Heart right ventricle (tissue), 16 donors: Measurements from ENCODE around the gene LARP4B. TPM values are rescaled to one million over a fixed set of nuclear protein-coding genes. Genes with fewer than 3 reads are reported as not detected.

Experiments
- ATAC-seq, 8 donors: fragments of 200-7000 bp; cut with Tn5 transposase; one replicate each; pipeline ENCODE4 v1.9.1; 2020; ENCODE audit warnings: mild to moderate bottlenecking in 8 of 8, moderate library complexity in 8 of 8, moderate number of reproducible peaks in 1 of 8
- DNase-seq, 2 donors: peaks; one replicate each; pipeline ENCODE4 v3.0.0-alpha.2; 2020
- H3K27ac ChIP-seq, 10 donors: fragments of 200-600 bp; sonication (generic) in 2 of 10; one replicate each; pipeline versions ENCODE4 v1.5.0 to v1.8.0; 2020 to 2022; ENCODE audit warnings: mild to moderate bottlenecking in 3 of 10
- H3K27me3 ChIP-seq, 7 donors: fragments of 200-600 bp; one replicate each; pipeline ENCODE4 v1.8.0; 2021 to 2022; ENCODE audit warnings: mild to moderate bottlenecking in 2 of 7
- H3K36me3 ChIP-seq, 9 donors: fragments of 200-600 bp; sonication (generic) in 1 of 9; one replicate each; pipeline versions ENCODE4 v1.5.0 to v1.8.0; 2020 to 2022; ENCODE audit warnings: mild to moderate bottlenecking in 2 of 9
- H3K4me1 ChIP-seq, 9 donors: fragments of 200-600 bp; sonication (generic) in 1 of 9; one replicate each; pipeline versions ENCODE4 v1.5.0 to v1.8.0; 2020 to 2022; ENCODE audit warnings: mild to moderate bottlenecking in 4 of 9
- H3K4me3 ChIP-seq, 10 donors: fragments of 200-600 bp; sonication (generic) in 2 of 10; one replicate each; pipeline versions ENCODE4 v1.5.0 to v1.8.0; 2020 to 2022; ENCODE audit warnings: mild to moderate bottlenecking in 7 of 10, moderate library complexity in 2 of 10
- H3K9me3 ChIP-seq, 11 donors: fragments of 200-600 bp in 10 of 11; sonication (generic) in 2 of 11; one replicate each; pipeline versions ENCODE4 v1.5.0 to v1.8.0; 2013 to 2022; ENCODE audit warnings: mild to moderate bottlenecking in 2 of 11, control low read depth in 1 of 11, moderate library complexity in 1 of 11
- CTCF ChIP-seq, 9 donors: fragments of 200-600 bp; sonication (generic) in 2 of 9; IDR thresholded peaks; one replicate each; pipeline versions ENCODE4 v1.5.0 to v1.8.0; 2021 to 2022; ENCODE audit warnings: antibody characterized with exemption in 9 of 9, mild to moderate bottlenecking in 5 of 9, moderate library complexity in 1 of 9
- WGBS, 2 donors: extraction: QIAGEN DNeasy Blood & Tissue Kit; methylation state at CpG; one replicate each; pipeline ENCODE4 v1.1.7; 2013; ENCODE audit warnings: inconsistent platforms in 1 of 2; 5-methylcytosine and 5-hydroxymethylcytosine counted together
- intact Hi-C, 10 donors: fragments of 100-400 bp; cut with DNase I; formaldehyde crosslinking; loops; one replicate each; pipeline versions ENCODE4 v1.11.1 to v1.14.2; 2022
- polyA plus RNA-seq, 2 donors: library from polyadenylated mRNA; stranded (reverse); fragments of 200-250 nt; gene quantifications; one replicate each; pipeline ENCODE4 v1.2.3, GENCODE V29; 2013
- total RNA-seq, 10 donors: library from RNA; stranded (reverse); fragmentation: NEBNext Ultra II Directional in 3 of 10; extraction: Animal tissue kit (Norgen Biotek cat#: 25700) in 3 of 10; gene quantifications; one replicate each; pipeline versions ENCODE4 v1.2.1 to v1.2.4, GENCODE V29; 2021 to 2023
- donor health status: Arrhythmogenic right ventricular cardiomyopathy.
- donor health status: ischemic (EF 13 %, LVEDD 7.1; RV severe dilation, severe dysfunction).
- donor health status: healthy with polysubstance abuse.
- donor health status: DM: no; HTN: yes; CAD: no.
- donor health status: DM: no; HTN: no; CAD: no.
- donor health status: ischemic (EF 25% LVEDD 6.9; RV normal size, moderate dysfunction).
- donor health status: ischemic (EF 25% LVEDD 5.7; RV mildly dilated, moderate dysfunction).
- donor health status: healthy.
- donor health status: DM: yes; HTN: yes; CAD: no.
- donor health status: Ischemic cardiomyopathy.
- donor health status: ischemic (EF 35%, LVEDD 5.7; RV mildly dilated, moderate dysfunction).
- donor health status: nonischemic (EF 11% LVEDD 7.7; RV severe dilation, severe dysfunction).
- donor health status: DM: yes; HTN: yes; CAD: no.
- donor health status: PGD.
- donor health status: ischemic (EF 29% LVEDD 5.4; RV normal size, mild dysfunction).
- donor health status: nonischemic (EF 23%, LVEDD 6.1; RV moderate dilation, normal function).

LARP4B gene
- total and polyA plus RNA-seq, 12 donors = 10.6 to 82.6 (median 61.9) TPM

- Histone ChIP-seq H3K27ac (no peak overlapping the region), H3K4me3 (no peak overlapping the region), H3K4me1 (peaks cover 6 to 36% (median 16%) of the 10 kb centered on the region in 9 donors), H3K27me3 (no peaks in the 10 kb centered on the region), H3K9me3 (no peaks in the 10 kb centered on the region), H3K36me3 (peaks cover 0 to 100% (median 41%) of the 10 kb centered on the region in 9 donors)
- 90 to 93% methylated on average over 6 of the region's 6 CpGs for WGBS, 2 donors
- intact Hi-C loops = loop anchor here in 2 of 10 donors (2.0 to 5.0 kb wide), 2 partner anchors 46 to 301 kb away; no protein-coding TSS in a partner anchor
- ATAC-seq = peak in 1 of 8 donors; percentile 41
- no peak for TF ChIP-seq CTCF (IDR thresholded peaks at IDR 0.05)
- no peak for DNase-seq
Measured at GRCh38 chr10:813286-813685, 118.2 kb downstream of the LARP4B start.

DNA sequence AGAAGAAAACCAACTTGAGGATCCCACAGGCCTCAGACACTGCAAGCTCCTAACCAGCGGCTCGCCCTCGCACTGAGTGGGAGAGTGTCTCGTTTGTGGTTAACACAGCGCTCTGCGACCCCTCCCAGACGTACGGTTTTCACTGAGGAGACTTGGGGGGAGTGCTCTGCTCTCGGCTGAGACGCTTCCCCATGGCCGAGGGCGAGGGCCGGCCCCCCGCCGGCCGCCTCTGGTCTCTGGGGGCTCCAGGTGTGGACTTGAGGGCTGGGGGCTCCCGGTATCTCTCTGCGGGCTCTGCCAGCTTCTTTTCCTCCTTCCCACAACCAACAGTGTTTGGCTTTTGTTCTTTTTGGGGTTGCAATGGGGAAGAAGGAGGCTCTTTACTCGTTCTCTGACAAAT, 118.7 kb downstream of the LARP4B start:
- WGBS, 2 donors = 93 to 95% methylated on average over 19 of the region's 19 CpGs
- Histone ChIP-seq H3K27ac (no peak overlapping the region), H3K36me3 (peaks cover 0 to 100% (median 41%) of the 10 kb centered on the region in 9 donors), H3K4me1 (peaks cover 6 to 31% (median 12%) of the 10 kb centered on the region in 9 donors), H3K4me3 (no peak overlapping the region), H3K27me3 (no peaks in the 10 kb centered on the region), H3K9me3 (no peaks in the 10 kb centered on the region)
- DNase-seq = no peak
- no peak for TF ChIP-seq CTCF (IDR thresholded peaks at IDR 0.05)
- intact Hi-C loops = loop anchor here in 2 of 10 donors (2.0 to 5.0 kb wide), 2 partner anchors 46 to 300 kb away; no protein-coding TSS in a partner anchor
- ATAC-seq = no peak

GRCh38 chr10:811379-812175, 119.9 kb downstream of the LARP4B start:
- 91 to 93% methylated on average over 9 of the region's 9 CpGs for WGBS, 2 donors
- ATAC-seq (no peak), DNase-seq (no peak)
- Histone ChIP-seq H3K4me1 (peaks cover 0 to 19% (median under 1%) of the 10 kb centered on the region in 9 donors), H3K4me3 (no peak overlapping the region), H3K9me3 (no peaks in the 10 kb centered on the region), H3K36me3 (peaks cover 0 to 100% (median 44%) of the 10 kb centered on the region in 9 donors), H3K27ac (no peak overlapping the region), H3K27me3 (no peaks in the 10 kb centered on the region)
- TF ChIP-seq CTCF (IDR thresholded peaks at IDR 0.05) = no peak
- intact Hi-C loops = loop anchor here in 2 of 10 donors (2.0 to 5.0 kb wide), 2 partner anchors 47 to 299 kb away; no protein-coding TSS in a partner anchor

DNA sequence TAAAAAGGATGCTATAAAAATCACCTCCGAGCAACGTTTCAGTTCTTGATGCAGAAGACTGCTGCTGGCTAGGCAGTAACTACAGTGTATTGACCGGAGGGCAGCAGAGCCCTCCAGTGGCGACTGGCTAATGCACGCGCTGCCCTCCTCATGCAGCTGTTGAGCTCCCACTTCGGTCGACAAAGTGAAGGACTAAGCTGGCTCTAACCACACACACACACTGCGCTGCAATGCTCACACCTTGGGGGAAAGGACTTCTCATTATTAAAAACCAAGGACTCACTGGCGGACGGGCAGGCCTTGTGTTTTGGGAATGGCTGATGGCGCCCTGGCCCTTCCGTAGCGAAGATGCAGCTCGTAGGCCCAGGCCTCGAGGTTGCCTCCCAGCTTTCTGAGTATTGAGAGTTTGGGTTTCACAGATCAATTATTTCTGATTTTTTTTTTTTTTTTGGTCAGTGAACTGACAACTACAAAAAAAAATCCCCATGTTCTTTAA, 121.1 kb downstream of the LARP4B start:
- Histone ChIP-seq H3K36me3 (peaks cover 0 to 98% (median 38%) of the 10 kb centered on the region in 9 donors), H3K4me3 (no peak overlapping the region), H3K27ac (peak overlapping the region in 6 of 10 donors; percentile 38 to 65 (median 51)), H3K27me3 (no peaks in the 10 kb centered on the region), H3K9me3 (no peaks in the 10 kb centered on the region), H3K4me1 (peaks cover 0 to 18% (median 0%) of the 10 kb centered on the region in 9 donors)
- intact Hi-C loops = loop anchor here in 1 of 10 donors (5.0 kb wide), 1 partner anchor 298 kb away; no protein-coding TSS in a partner anchor
- ATAC-seq (peak; percentile 36 to 73 (median 60)), DNase-seq (no peak)
- WGBS, 2 donors = 58 to 72% methylated on average over 16 of the region's 16 CpGs
- peak in 8 of 9 donors; percentile 13 to 55 (median 37) for TF ChIP-seq CTCF (IDR thresholded peaks at IDR 0.05)
